HUDEP-2 (cell line): ENCODE data around the gene PAFAH1B2.
"Not testable (repeated sequence)": the region's sequence is repeated elsewhere in the genome, so short reads cannot be mapped to it uniquely, and the experiment has no call there.

Source experiments
- DNase-seq, 76 experiments: peaks; one replicate each; lab custom pipeline; 2025; ENCODE audit not compliant: unreplicated experiment in 76 of 76; lab: John Stamatoyannopoulos, UW

The PAFAH1B2 gene

DNA sequence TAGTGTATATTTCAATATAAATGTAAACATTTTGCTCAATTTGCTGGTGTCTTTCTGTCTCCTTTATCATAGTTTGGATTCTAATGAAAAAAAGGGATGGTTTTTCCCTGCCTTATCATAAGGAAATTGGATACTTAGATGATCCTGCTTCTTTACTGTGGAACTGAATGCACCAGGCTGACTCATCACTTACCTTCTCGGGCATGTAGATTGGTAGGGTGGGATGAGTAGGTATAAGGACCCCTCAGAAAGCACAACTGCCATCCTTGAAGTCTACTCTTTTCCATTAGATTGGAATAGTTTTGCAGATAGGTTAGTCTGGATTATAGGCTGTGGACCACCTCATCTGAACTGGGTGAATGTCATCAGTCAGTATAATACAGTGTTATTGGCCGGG is 26.9 kb downstream of the PAFAH1B2 start:
- DNase-seq, result no peak

- peak in 58 of 76 experiments; percentile 7 to 76 (median 39) for DNase-seq
These were observed 27.4 kb downstream of the PAFAH1B2 start for GRCh38 chr11:117171404-117172061.

DNA sequence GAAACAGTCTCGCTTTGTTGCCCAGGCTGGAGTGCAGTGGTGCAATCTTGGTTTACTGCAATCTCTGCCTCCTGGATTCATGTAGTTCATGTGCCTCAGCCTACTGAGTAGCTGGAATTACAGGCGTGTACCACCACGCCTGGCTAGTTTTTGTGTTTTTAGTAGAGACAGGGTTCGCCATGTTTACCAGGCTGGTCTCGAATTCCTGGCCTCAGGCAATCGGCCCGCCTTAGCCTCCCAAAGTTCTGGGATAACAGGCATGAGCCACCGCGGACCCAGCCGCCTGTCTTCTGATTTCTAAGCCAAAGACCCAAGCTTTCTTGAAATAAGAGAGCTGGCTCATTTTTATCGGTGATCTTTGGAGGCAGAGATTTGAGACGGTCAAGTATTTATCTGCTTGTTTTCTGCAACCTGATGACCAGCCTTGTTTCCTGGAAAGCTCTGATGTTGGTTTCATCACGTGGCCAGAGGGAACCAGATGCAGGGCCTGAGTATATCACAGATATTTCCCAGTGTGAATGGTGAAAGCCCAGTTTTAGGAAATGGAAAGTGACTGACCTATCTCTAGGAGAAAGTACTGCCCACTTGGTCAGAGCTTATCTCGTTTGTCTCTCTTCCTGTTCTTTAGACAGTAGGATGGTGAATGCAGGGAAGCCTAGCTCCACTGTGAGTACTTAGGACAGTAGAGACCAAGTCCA is 28.8 kb downstream of the PAFAH1B2 start:
- peak in 11 of 76 experiments; percentile 6 to 39 (median 17) for DNase-seq

DNA sequence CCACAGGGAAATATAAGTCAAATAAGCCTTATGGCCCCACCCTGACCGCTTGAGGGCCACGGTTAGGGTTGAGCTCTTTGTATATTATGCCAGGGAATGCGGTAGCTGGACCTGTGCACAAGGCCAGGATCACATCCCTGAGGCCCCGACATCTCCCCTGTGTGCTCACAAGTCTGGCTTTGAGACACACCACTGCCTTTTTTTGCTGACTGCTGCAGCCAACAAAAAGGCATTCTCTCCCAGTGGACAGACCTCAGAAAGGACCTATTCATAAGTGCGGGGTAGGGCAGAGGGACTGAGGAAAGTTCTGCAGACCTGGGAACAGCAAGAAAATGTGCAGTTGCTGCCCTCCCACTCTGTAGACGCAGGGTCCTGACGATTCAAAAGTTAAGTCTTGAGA is 31.0 kb downstream of the PAFAH1B2 start:
- no peak for DNase-seq

DNA sequence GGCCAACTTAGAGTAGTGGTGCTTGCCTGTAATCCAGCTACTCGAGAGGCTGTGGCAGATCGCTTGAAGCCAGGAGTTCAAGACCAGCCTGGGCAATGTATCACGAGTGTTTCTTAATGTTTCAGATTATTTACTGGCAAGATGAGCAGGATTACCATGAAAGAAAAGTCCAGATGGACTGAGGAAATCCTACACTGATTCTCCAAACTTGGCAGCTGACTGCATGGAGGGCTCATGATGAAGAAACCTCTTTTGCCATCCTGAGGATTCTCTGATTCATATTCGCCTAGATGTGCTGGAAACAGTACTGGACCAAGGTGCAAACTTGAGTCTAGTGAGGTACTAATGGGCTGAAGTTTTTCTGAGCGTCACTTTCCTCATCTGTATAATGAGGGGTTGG is 31.7 kb downstream of the PAFAH1B2 start:
- DNase-seq, result no peak

GRCh38 chr11:117176186-117176585 is 32.1 kb downstream of the PAFAH1B2 start:
- no peak for DNase-seq

DNA sequence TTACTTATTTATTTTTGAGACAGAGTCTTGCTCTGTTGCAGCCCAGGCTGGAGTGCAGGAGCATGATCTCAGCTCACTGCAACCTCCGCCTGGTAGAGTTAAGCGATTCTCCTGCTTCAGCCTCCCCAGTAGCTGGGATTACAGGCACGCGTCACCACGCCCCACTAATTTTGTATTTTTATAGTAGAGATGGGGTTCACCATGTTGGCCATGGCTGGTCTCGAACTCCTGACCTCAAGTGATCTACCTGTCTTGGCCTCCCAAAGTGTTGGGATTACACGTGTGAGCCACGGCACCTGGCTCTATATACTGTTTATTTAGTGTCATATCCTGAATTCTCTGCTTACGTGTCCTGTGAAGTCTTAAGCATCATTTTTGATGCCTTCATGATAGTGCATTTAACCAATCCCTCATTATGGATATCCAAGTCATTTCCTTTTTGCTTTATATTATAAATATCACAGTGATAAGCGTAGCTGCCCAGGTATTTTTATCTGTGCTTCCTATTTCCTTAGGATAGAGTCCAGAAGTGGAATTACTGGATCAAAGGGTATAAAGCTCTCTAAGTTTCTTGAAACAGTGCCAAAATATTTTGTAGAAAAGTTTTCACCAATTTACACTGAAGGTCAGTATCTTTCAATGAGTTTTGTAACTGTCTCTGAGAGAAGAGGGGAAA is 33.6 kb downstream of the PAFAH1B2 start:
- DNase-seq, result no peak

DNA sequence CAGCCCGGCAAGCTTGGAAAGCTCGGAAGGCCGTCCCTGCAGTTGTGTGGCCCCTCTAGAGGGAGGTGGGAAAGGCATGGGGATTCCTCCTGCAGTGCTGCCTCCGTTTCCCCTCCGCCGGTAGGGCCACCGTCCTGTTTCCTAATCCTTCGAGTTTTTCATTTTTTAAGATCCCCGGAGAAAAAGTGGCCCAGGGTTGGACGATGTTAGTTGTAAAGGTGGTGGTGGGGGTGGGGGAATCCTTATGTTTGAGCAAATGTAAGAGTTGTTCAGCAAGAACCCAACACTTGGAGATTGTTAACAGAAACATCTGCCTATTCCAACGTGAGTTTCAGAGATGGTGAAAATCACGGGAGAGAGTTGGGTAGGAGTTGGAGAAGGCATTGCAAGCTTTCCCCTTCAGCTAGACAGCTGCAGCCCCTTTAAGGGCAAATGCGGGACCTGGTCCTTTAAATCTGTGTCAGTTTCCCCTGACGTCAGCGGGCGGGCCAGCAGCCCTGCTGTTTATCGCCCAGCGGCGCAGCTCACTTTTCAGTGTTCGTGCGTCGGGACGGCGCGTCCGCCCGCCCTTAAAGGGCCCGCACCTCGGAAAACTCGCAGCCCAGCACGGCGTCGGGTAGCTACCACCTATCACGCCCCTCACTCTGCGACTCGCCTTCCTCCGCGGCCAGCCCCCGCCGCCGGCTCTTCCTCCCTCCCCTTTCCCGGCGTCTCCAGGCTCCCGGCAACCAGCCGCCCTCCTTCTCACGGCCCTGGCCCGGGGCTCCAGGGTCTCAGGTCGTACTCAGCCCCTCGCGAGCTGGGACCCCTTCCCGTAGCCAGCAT is 34.3 kb downstream of the PAFAH1B2 start, which contains the start of gene SIDT2:
Gene SIDT2, plus strand, starts transcription at position 534 of the 825 bp plus-strand sequence. CDS start 521 bp downstream, outside the sequence.
- peak in 72 of 76 experiments; percentile 34 to 88 (median 75) for DNase-seq

DNA sequence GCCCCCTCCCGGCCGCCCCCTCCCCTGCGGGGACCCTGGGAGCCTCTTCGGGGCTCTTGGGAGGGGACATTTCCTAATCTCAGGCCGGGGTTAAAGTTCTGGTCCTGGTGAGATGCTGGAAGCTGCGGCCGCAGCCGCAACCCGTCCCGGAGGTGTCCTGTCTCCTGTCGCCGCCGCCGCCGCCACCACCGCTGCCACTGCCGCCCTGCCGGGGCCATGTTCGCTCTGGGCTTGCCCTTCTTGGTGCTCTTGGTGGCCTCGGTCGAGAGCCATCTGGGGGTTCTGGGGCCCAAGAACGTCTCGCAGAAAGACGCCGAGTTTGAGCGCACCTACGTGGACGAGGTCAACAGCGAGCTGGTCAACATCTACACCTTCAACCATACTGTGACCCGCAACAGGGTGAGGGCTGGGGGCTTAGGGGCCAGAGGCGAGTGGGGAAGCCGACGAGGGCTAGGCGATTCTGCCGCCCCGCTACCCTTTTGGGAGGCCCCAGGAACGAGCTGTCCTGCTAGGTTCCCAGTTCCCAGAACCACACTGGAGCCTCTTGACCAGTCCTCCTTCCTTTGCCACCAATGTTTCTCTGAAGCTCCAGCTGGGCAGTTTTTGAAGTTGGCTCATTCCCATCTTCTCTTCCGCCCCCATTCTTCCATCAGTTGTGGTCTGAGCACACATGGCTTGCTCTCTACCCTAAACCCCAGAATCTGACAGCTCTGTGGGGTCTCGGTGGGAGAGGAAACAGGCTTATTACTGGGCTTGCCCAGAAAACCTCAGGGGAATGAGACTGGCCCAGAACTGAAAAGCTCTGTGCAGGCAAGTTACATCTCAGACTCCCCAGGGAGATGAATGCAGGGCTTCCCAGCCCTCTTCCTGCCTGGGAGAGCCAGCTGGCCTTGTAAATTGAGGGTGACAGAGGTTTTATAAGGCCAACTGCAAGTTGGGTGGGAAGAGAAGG is 35.2 kb downstream of the PAFAH1B2 start:
- DNase-seq, result peak in 12 of 76 experiments; percentile 12 to 39 (median 23)

DNA sequence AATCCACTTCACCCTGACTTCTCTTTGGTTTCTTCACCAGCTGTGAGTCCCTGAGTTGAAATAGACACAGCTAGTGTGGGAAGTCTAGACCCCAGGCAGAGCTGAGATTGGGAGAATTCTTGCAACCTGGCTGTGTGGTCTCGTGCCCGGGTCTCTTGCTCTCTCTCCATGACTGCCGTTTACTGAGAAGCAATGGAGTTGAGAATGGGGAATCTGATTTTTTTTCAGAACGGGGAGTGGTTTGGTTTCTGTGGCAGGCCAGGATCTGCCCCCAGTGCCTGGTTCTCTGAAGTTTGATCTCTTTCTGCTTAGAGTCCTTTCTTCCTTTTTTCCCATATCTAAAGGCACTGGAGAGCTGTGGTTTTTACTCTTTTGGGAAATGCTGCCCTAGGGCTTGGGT is 35.9 kb downstream of the PAFAH1B2 start:
- DNase-seq, result peak in 11 of 76 experiments; percentile 5 to 36 (median 16)

GRCh38 chr11:117180661-117181585 is 36.8 kb downstream of the PAFAH1B2 start:
- peak in 73 of 76 experiments; percentile 30 to 90 (median 79) for DNase-seq

DNA sequence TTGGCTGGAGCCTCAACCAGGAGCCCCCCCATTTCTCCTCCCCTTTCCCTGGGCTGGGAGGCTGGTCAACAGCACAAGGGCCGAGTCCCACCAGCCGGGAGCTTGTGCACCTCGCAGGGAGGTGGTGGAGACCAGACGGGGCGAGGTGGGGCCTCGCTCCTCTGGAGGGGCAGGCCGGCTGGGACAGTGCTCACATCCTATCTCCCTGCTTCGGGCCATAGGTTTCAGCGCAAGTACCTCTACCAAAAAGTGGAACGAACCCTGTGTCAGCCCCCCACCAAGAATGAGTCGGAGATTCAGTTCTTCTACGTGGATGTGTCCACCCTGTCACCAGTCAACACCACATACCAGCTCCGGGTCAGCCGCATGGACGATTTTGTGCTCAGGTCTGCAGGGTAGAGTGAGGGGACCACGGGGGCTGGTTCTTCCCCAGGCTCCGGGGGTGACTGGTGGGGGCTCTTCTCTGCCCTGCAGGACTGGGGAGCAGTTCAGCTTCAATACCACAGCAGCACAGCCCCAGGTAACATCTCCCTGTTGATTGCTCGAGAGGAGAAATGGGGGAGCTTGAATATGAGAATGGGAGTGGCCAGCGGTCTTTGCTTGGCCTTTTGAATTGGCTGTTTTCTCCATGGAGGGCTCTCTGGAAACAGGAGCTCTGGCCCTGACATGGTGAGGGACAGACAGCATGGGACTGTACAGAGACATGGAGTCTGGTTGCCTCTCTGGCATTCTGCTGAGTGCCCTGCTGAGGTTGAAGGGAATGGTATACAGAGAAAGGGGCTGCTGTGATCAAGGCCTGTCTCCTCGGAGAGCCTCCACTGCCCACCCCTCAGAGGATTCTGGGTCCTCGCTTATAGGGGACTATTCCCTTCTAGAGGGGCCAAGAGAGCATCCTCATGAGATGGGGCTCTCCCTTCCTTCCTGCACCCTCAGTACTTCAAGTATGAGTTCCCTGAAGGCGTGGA is 37.8 kb downstream of the PAFAH1B2 start:
- DNase-seq, result no peak

DNA sequence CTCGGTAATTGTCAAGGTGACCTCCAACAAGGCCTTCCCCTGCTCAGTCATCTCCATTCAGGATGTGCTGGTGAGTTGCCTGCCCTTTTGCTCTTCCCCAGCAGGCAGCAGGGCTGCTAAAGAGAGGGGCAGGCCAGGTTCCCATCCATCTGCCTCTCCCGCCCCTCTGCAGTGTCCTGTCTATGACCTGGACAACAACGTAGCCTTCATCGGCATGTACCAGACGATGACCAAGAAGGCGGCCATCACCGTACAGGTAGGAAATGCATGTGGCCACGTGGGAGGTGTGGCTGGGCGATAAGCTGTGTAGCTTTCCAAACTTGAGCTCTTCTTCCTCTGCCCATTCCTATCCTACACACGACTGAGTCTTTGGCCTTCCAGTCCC is 38.5 kb downstream of the PAFAH1B2 start:
- DNase-seq, result no peak

GRCh38 chr11:117183178-117183577 is 39.1 kb downstream of the PAFAH1B2 start:
- not testable (repeated sequence) for DNase-seq

DNA sequence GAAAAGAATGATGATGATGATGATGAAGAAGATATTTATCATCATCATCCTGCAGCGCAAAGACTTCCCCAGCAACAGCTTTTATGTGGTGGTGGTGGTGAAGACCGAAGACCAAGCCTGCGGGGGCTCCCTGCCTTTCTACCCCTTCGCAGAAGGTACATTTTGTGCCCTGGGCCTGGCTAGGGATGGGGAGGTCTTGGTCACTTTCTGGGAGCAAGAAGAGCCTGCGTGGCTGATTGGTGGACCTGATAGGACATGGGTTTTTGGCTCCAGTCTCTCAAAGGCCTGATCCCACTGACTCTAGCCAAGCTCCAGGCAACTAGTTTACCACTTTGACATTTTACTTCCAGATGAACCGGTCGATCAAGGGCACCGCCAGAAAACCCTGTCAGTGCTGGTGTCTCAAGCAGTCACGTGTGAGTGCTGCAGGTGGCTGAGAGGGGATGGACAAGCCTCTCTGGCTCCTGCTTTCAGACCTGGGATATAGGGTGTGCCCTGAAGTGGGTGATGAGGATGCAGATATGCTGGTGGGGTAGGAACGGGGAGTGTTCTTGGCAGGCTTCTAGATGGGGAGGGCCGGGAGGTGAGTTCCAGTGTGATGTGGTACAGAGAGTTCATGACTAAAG is 39.8 kb downstream of the PAFAH1B2 start:
- no peak for DNase-seq

- no peak for DNase-seq
These were observed 41.8 kb downstream of the PAFAH1B2 start for GRCh38 chr11:117185736-117186430.
